ENCODE data around the gene STAG2. TPM values are rescaled to one million over a fixed set of nuclear protein-coding genes. Genes with fewer than 3 reads are reported as not detected.

STAG2 gene
- total and polyA plus RNA-seq, 4 experiments from 2014 or later, result 47.8 to 124 (median 87.2) TPM

GRCh38 chrX:123962794-123963373 is 1.4 kb downstream of the STAG2 start:
- no peaks in the 10 kb centered on the region for H3K27me3 ChIP-seq (ENCODE audit: insufficient read depth, low read length)
- Mint-ChIP-seq H3K36me3 (peaks cover 0 to 26% of the 10 kb centered on the region in 2 donors), H3K9me3 (peaks cover 0 to 6% (median under 1%) of the 10 kb centered on the region in 8 donors), H3K4me1 (peaks cover 21 to 57% (median 31%) of the 10 kb centered on the region in 4 donors), H3K4me3 (peak overlapping the region; percentile 89 to 99 (median 97)), H3K27ac (peak overlapping the region; percentile 97 to 100 (median 98)), H3K27me3 (peaks cover 0 to 1% of the 10 kb centered on the region in 2 donors)
- peaks cover 39% of the 10 kb centered on the region for H3K4me1 ChIP-seq (ENCODE audit: insufficient read depth, low read length)
- CTCF ChIA-PET (ENCODE audit: partially characterized antibody), result interaction anchor here (0.9 to 1.6 kb wide), 2 partner anchors 14 to 55 kb away, joined by 3 read pairs; no protein-coding TSS in a partner anchor
- peak overlapping the region; percentile 98 for H3K27ac ChIP-seq (ENCODE audit: low read depth, low read length)
- DNase-seq, result peak; percentile 83 to 94 (median 88)
- peak overlapping the region; percentile 81 to 82 for H3K4me3 ChIP-seq (ENCODE audit: low read length in 2 of 2)
- intact Hi-C loops (cut with micrococcal nuclease), result loop anchor here (1.0 to 10.0 kb wide), 7 partner anchors 15 to 1169 kb away; partner anchors contain the start of genes SH2D1A and XIAP
- H3K36me3 ChIP-seq (ENCODE audit: insufficient read depth, low read length), result no peaks in the 10 kb centered on the region
- H3K9me3 ChIP-seq (ENCODE audit: control insufficient read depth in 1 of 2, low read length in 2 of 2), result no peaks in the 10 kb centered on the region
- POLR2A ChIA-PET (ENCODE audit: partially characterized antibody), result interaction anchor here (0.8 to 1.6 kb wide), 13 partner anchors 10 to 407 kb away, joined by 3 to 8 read pairs (median 4); no protein-coding TSS in a partner anchor

GRCh38 chrX:123964156-123964834 is 2.8 kb downstream of the STAG2 start:
- intact Hi-C loops (cut with micrococcal nuclease), result loop anchor here (5.0 to 10.0 kb wide), 4 partner anchors 383 to 1168 kb away; partner anchors contain the start of gene SH2D1A
- CTCF ChIA-PET (ENCODE audit: partially characterized antibody), result no interaction called here
- Histone ChIP-seq H3K27ac (ENCODE audit: low read depth, low read length) (peak overlapping the region; percentile 98), H3K36me3 (ENCODE audit: insufficient read depth, low read length) (no peaks in the 10 kb centered on the region), H3K4me1 (ENCODE audit: insufficient read depth, low read length) (peaks cover 52% of the 10 kb centered on the region), H3K4me3 (ENCODE audit: low read length in 2 of 2) (peak overlapping the region; percentile 26 to 69), H3K27me3 (ENCODE audit: insufficient read depth, low read length) (no peaks in the 10 kb centered on the region), H3K9me3 (ENCODE audit: control insufficient read depth in 1 of 2, low read length in 2 of 2) (no peaks in the 10 kb centered on the region)
- Mint-ChIP-seq H3K4me1 (peaks cover 26 to 71% (median 38%) of the 10 kb centered on the region in 4 donors), H3K27me3 (peaks cover 0 to 1% of the 10 kb centered on the region in 2 donors), H3K36me3 (peaks cover 0 to 28% of the 10 kb centered on the region in 2 donors), H3K4me3 (peak overlapping the region; percentile 89 to 99 (median 97)), H3K9me3 (peaks cover 0 to 6% (median under 1%) of the 10 kb centered on the region in 8 donors), H3K27ac (peak overlapping the region; percentile 39 to 99 (median 97))
- POLR2A ChIA-PET (ENCODE audit: partially characterized antibody), result interaction anchor here (0.6 kb wide), 1 partner anchor 54 kb away, joined by 3 read pairs; no protein-coding TSS in a partner anchor
- DNase-seq, result no peak

- Histone ChIP-seq H3K27me3 (ENCODE audit: insufficient read depth, low read length) (no peaks in the 10 kb centered on the region), H3K4me3 (ENCODE audit: low read length in 2 of 2) (no peak overlapping the region), H3K4me1 (ENCODE audit: insufficient read depth, low read length) (peaks cover 60% of the 10 kb centered on the region), H3K9me3 (ENCODE audit: control insufficient read depth in 1 of 2, low read length in 2 of 2) (no peaks in the 10 kb centered on the region), H3K27ac (ENCODE audit: low read depth, low read length) (no peak overlapping the region), H3K36me3 (ENCODE audit: insufficient read depth, low read length) (no peaks in the 10 kb centered on the region)
- H3K27ac Mint-ChIP-seq, result peak overlapping the region in 3 of 7 donors; percentile 9 to 97 (median 35)
- ChIA-PET CTCF (ENCODE audit: partially characterized antibody) (no interaction called here), POLR2A (ENCODE audit: partially characterized antibody) (no interaction called here)
- peaks cover 0 to 1% of the 10 kb centered on the region in 2 donors for H3K27me3 Mint-ChIP-seq
- H3K36me3 Mint-ChIP-seq, result peaks cover 0 to 27% of the 10 kb centered on the region in 2 donors
- no peak for DNase-seq
- H3K4me1 Mint-ChIP-seq, result peaks cover 34 to 69% (median 47%) of the 10 kb centered on the region in 4 donors
- intact Hi-C loops (cut with micrococcal nuclease), result loop anchor here (10.0 kb wide), 2 partner anchors 419 to 769 kb away; no protein-coding TSS in a partner anchor
- peak overlapping the region in 6 of 8 donors; percentile 9 to 62 (median 26) for H3K4me3 Mint-ChIP-seq
- H3K9me3 Mint-ChIP-seq, result peaks cover 0 to 4% (median under 1%) of the 10 kb centered on the region in 8 donors
Observed at GRCh38 chrX:123965712-123966111, 4.2 kb downstream of the STAG2 start.

GRCh38 chrX:123967497-123967896 is 6.0 kb downstream of the STAG2 start:
- H3K27me3 Mint-ChIP-seq, result peaks cover 0 to 1% of the 10 kb centered on the region in 2 donors
- DNase-seq, result no peak
- H3K4me3 Mint-ChIP-seq, result peak overlapping the region in 2 of 8 donors; percentile 12 to 15
- intact Hi-C loops (cut with micrococcal nuclease), result loop anchor here (10.0 kb wide), 2 partner anchors 417 to 767 kb away; no protein-coding TSS in a partner anchor
- peaks cover 0 to 4% (median 0%) of the 10 kb centered on the region in 8 donors for H3K9me3 Mint-ChIP-seq
- Histone ChIP-seq H3K27me3 (ENCODE audit: insufficient read depth, low read length) (no peaks in the 10 kb centered on the region), H3K27ac (ENCODE audit: low read depth, low read length) (no peak overlapping the region), H3K4me1 (ENCODE audit: insufficient read depth, low read length) (peaks cover 73% of the 10 kb centered on the region), H3K4me3 (ENCODE audit: low read length in 2 of 2) (no peak overlapping the region), H3K9me3 (ENCODE audit: control insufficient read depth in 1 of 2, low read length in 2 of 2) (no peaks in the 10 kb centered on the region), H3K36me3 (ENCODE audit: insufficient read depth, low read length) (no peaks in the 10 kb centered on the region)
- H3K36me3 Mint-ChIP-seq, result peaks cover 0 to 17% of the 10 kb centered on the region in 2 donors
- H3K4me1 Mint-ChIP-seq, result peaks cover 39 to 78% (median 54%) of the 10 kb centered on the region in 4 donors
- ChIA-PET CTCF (ENCODE audit: partially characterized antibody) (no interaction called here), POLR2A (ENCODE audit: partially characterized antibody) (interaction anchor here (1.2 kb wide), 1 partner anchor 9 kb away, joined by 3 read pairs; no protein-coding TSS in a partner anchor)
- H3K27ac Mint-ChIP-seq, result no peak overlapping the region

GRCh38 chrX:123968383-123969050 is 7.0 kb downstream of the STAG2 start:
- H3K9me3 Mint-ChIP-seq, result peaks cover 0 to 2% (median 0%) of the 10 kb centered on the region in 8 donors
- no peak overlapping the region for H3K27ac ChIP-seq (ENCODE audit: low read depth, low read length)
- no peaks in the 10 kb centered on the region for H3K36me3 ChIP-seq (ENCODE audit: insufficient read depth, low read length)
- no peaks in the 10 kb centered on the region for H3K9me3 ChIP-seq (ENCODE audit: control insufficient read depth in 1 of 2, low read length in 2 of 2)
- peaks cover 0 to 10% of the 10 kb centered on the region in 2 donors for H3K36me3 Mint-ChIP-seq
- H3K27me3 Mint-ChIP-seq, result no peaks in the 10 kb centered on the region
- ChIA-PET CTCF (ENCODE audit: partially characterized antibody) (no interaction called here), POLR2A (ENCODE audit: partially characterized antibody) (interaction anchor here (1.2 kb wide), 1 partner anchor 8 kb away, joined by 3 read pairs; no protein-coding TSS in a partner anchor)
- peaks cover 71% of the 10 kb centered on the region for H3K4me1 ChIP-seq (ENCODE audit: insufficient read depth, low read length)
- DNase-seq, result no peak
- no peak overlapping the region for H3K4me3 ChIP-seq (ENCODE audit: low read length in 2 of 2)
- H3K27me3 ChIP-seq (ENCODE audit: insufficient read depth, low read length), result no peaks in the 10 kb centered on the region
- H3K4me3 Mint-ChIP-seq, result peak overlapping the region in 4 of 8 donors; percentile 9 to 54 (median 32)
- H3K4me1 Mint-ChIP-seq, result peaks cover 39 to 68% (median 54%) of the 10 kb centered on the region in 4 donors
- H3K27ac Mint-ChIP-seq, result peak overlapping the region in 3 of 7 donors; percentile 6 to 17 (median 9)
- intact Hi-C loops (cut with micrococcal nuclease), result loop anchor here (10.0 kb wide), 2 partner anchors 416 to 766 kb away; no protein-coding TSS in a partner anchor

- H3K9me3 Mint-ChIP-seq, result peaks cover 0 to 2% (median 0%) of the 10 kb centered on the region in 8 donors
- no peak overlapping the region for H3K4me3 ChIP-seq (ENCODE audit: low read length in 2 of 2)
- no peaks in the 10 kb centered on the region for H3K27me3 Mint-ChIP-seq
- H3K27me3 ChIP-seq (ENCODE audit: insufficient read depth, low read length), result no peaks in the 10 kb centered on the region
- H3K4me1 ChIP-seq (ENCODE audit: insufficient read depth, low read length), result peaks cover 49% of the 10 kb centered on the region
- no peaks in the 10 kb centered on the region for H3K36me3 ChIP-seq (ENCODE audit: insufficient read depth, low read length)
- peaks cover 0 to 10% of the 10 kb centered on the region in 2 donors for H3K36me3 Mint-ChIP-seq
- peak overlapping the region in 3 of 7 donors; percentile 19 to 39 (median 22) for H3K27ac Mint-ChIP-seq
- H3K27ac ChIP-seq (ENCODE audit: low read depth, low read length), result no peak overlapping the region
- ChIA-PET POLR2A (ENCODE audit: partially characterized antibody) (interaction anchor here (0.6 kb wide), 1 partner anchor 26 kb away, joined by 4 read pairs; no protein-coding TSS in a partner anchor), CTCF (ENCODE audit: partially characterized antibody) (interaction anchor here (0.6 to 1.0 kb wide), 2 partner anchors 139 to 1239 kb away, joined by 3 read pairs; no protein-coding TSS in a partner anchor)
- peak overlapping the region in 2 of 8 donors; percentile 15 to 59 for H3K4me3 Mint-ChIP-seq
- H3K4me1 Mint-ChIP-seq, result peaks cover 27 to 58% (median 36%) of the 10 kb centered on the region in 4 donors
- no peaks in the 10 kb centered on the region for H3K9me3 ChIP-seq (ENCODE audit: control insufficient read depth in 1 of 2, low read length in 2 of 2)
- DNase-seq, result no peak
- intact Hi-C loops (cut with micrococcal nuclease), result no loop called here
Observed at GRCh38 chrX:123971982-123972381, 10.5 kb downstream of the STAG2 start.

Measured in CD4-positive, alpha-beta memory T cell (primary cell).